ENCODE results near the gene PCGF3. TPM values are rescaled to one million over a fixed set of nuclear protein-coding genes. Genes with fewer than 3 reads are reported as not detected.
"Not testable (repeated sequence)": the region's sequence is repeated elsewhere in the genome, so short reads cannot be mapped to it uniquely, and the experiment has no call there.

Gene PCGF3
- total and polyA plus RNA-seq, 4 donors: 11.0 to 23.3 (median 14.3) TPM

DNA sequence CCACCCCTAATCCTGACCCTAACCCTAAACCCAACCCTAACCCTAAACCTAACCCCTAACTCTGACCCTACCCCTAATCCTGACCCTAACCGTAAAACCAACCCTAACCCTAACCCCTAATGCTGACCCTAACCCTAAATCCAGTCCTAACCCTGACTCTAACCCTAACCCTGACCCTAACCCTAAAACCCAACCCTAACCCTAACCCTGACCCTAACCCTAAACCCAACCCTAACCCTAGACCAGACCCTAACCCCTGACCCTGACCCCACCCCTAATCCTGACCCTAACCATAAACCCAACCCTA, 708 bp upstream of the PCGF3 start:
- H3K27ac ChIP-seq (ENCODE audit: low read depth in 1 of 2, low read length in 2 of 2): no peak overlapping the region
- peak overlapping the region in 2 of 3 donors; percentile 62 to 74 for H3K4me3 ChIP-seq (ENCODE audit: low read depth in 1 of 3, low read length in 3 of 3)
- DNase-seq (ENCODE audit: low spot score): no peak
- H3K9me3 ChIP-seq (ENCODE audit: control insufficient read depth in 4 of 4, low read length in 3 of 4): no peaks in the 10 kb centered on the region
- H3K4me1 ChIP-seq (ENCODE audit: control insufficient read depth in 4 of 4, insufficient read depth in 4 of 4, low read length in 3 of 4): peaks cover 6 to 28% (median 18%) of the 10 kb centered on the region in 4 donors
- H3K36me3 ChIP-seq (ENCODE audit: control insufficient read depth in 4 of 4, insufficient read depth in 3 of 4, low read depth in 1 of 4, low read length in 3 of 4): no peaks in the 10 kb centered on the region
- WGBS: 96% methylated on average over 1 of the region's 1 CpG
- TF ChIP-seq EGR1 (IDR thresholded peaks at IDR 0.05; ENCODE audit: low read depth in 2 of 2): no peak
- no peak for TF ChIP-seq SP1 (IDR thresholded peaks at IDR 0.05)
- TF ChIP-seq, protein P1, sequence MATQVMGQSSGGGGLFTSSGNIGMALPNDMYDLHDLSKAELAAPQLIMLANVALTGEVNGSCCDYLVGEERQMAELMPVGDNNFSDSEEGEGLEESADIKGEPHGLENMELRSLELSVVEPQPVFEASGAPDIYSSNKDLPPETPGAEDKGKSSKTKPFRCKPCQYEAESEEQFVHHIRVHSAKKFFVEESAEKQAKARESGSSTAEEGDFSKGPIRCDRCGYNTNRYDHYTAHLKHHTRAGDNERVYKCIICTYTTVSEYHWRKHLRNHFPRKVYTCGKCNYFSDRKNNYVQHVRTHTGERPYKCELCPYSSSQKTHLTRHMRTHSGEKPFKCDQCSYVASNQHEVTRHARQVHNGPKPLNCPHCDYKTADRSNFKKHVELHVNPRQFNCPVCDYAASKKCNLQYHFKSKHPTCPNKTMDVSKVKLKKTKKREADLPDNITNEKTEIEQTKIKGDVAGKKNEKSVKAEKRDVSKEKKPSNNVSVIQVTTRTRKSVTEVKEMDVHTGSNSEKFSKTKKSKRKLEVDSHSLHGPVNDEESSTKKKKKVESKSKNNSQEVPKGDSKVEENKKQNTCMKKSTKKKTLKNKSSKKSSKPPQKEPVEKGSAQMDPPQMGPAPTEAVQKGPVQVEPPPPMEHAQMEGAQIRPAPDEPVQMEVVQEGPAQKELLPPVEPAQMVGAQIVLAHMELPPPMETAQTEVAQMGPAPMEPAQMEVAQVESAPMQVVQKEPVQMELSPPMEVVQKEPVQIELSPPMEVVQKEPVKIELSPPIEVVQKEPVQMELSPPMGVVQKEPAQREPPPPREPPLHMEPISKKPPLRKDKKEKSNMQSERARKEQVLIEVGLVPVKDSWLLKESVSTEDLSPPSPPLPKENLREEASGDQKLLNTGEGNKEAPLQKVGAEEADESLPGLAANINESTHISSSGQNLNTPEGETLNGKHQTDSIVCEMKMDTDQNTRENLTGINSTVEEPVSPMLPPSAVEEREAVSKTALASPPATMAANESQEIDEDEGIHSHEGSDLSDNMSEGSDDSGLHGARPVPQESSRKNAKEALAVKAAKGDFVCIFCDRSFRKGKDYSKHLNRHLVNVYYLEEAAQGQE (IDR thresholded peaks at IDR 0.05): no peak
- TF ChIP-seq FOXA1 (IDR thresholded peaks at IDR 0.05): no peak
- TF ChIP-seq TAF1 (conservative IDR thresholded peaks at IDR 0.05): no peak
- TF ChIP-seq HNF4G (IDR thresholded peaks at IDR 0.05): no peak
- TF ChIP-seq FOXA2 (IDR thresholded peaks at IDR 0.05): no peak
- TF ChIP-seq, protein P2, sequence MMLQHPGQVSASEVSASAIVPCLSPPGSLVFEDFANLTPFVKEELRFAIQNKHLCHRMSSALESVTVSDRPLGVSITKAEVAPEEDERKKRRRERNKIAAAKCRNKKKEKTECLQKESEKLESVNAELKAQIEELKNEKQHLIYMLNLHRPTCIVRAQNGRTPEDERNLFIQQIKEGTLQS (IDR thresholded peaks at IDR 0.05): no peak
- TF ChIP-seq, protein P3, sequence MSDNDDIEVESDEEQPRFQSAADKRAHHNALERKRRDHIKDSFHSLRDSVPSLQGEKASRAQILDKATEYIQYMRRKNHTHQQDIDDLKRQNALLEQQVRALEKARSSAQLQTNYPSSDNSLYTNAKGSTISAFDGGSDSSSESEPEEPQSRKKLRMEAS (IDR thresholded peaks at IDR 0.05): no peak
- TF ChIP-seq, protein P4, sequence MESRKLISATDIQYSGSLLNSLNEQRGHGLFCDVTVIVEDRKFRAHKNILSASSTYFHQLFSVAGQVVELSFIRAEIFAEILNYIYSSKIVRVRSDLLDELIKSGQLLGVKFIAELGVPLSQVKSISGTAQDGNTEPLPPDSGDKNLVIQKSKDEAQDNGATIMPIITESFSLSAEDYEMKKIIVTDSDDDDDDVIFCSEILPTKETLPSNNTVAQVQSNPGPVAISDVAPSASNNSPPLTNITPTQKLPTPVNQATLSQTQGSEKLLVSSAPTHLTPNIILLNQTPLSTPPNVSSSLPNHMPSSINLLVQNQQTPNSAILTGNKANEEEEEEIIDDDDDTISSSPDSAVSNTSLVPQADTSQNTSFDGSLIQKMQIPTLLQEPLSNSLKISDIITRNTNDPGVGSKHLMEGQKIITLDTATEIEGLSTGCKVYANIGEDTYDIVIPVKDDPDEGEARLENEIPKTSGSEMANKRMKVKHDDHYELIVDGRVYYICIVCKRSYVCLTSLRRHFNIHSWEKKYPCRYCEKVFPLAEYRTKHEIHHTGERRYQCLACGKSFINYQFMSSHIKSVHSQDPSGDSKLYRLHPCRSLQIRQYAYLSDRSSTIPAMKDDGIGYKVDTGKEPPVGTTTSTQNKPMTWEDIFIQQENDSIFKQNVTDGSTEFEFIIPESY (IDR thresholded peaks at IDR 0.05): no peak
- no peak for TF ChIP-seq GABPA (IDR thresholded peaks at IDR 0.05 in 1 of 2, conservative IDR thresholded peaks at IDR 0.05 in 1 of 2)
- no peak for TF ChIP-seq RAD21 (IDR thresholded peaks at IDR 0.05)
- no peak for TF ChIP-seq YY1 (IDR thresholded peaks at IDR 0.05)
- no peak for TF ChIP-seq JUND (IDR thresholded peaks at IDR 0.05)
- no peak for TF ChIP-seq NR2F2 (IDR thresholded peaks at IDR 0.05)
- no peak for TF ChIP-seq RXRA (IDR thresholded peaks at IDR 0.05)
- H3K9ac ChIP-seq (ENCODE audit: low read depth in 1 of 2, low read length in 2 of 2): no peak overlapping the region
- no peaks in the 10 kb centered on the region for H3K27me3 ChIP-seq (ENCODE audit: control insufficient read depth in 4 of 4, insufficient read depth in 4 of 4, low read length in 3 of 4)

DNA sequence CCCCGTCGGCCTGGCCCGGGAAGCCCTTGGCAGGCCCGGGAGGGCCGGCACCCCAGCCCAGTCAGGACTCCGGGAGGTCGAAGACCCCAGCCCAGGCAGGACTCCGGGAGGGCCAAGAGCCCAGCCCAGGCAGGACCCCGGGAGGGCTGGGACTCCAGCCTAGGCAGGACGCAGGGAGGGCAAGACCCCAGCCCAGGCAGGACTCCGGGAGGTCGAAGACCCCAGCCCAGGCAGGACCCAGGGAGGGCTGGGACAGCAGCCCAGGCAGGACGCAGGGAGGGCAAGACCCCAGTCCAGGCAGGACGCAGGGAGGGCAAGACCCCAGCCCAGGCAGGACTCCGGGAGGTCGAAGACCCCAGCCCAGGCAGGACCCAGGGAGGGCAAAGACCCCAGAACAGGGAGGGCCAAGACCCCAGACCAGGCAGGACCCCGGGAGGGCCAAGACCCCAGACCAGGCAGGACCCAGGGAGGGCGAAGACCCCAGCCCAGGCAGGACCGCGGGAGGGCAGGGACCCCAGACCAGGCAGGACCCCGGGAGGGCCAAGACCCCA, 526 bp downstream of the PCGF3 start:
- not testable (repeated sequence) for DNase-seq (ENCODE audit: low spot score); H3K9me3 ChIP-seq (ENCODE audit: control insufficient read depth in 4 of 4, low read length in 3 of 4); H3K36me3 ChIP-seq (ENCODE audit: control insufficient read depth in 4 of 4, insufficient read depth in 3 of 4, low read depth in 1 of 4, low read length in 3 of 4); H3K27me3 ChIP-seq (ENCODE audit: control insufficient read depth in 4 of 4, insufficient read depth in 4 of 4, low read length in 3 of 4)
- H3K4me1 ChIP-seq (ENCODE audit: control insufficient read depth in 4 of 4, insufficient read depth in 4 of 4, low read length in 3 of 4): peaks cover 6 to 28% (median 18%) of the 10 kb centered on the region in 4 donors
- H3K9ac ChIP-seq (ENCODE audit: low read depth in 1 of 2, low read length in 2 of 2): peak overlapping the region; percentile 74 to 100
- peak overlapping the region; percentile 85 to 93 for H3K27ac ChIP-seq (ENCODE audit: low read depth in 1 of 2, low read length in 2 of 2)
- 2% methylated on average over 21 of the region's 21 CpGs for WGBS
- peak overlapping the region; percentile 69 to 95 (median 93) for H3K4me3 ChIP-seq (ENCODE audit: low read depth in 1 of 3, low read length in 3 of 3)
